K562 (cell line): ENCODE results near the gene IGFALS. TPM values are rescaled to one million over a fixed set of nuclear protein-coding genes. Genes with fewer than 3 reads are reported as not detected.

Experiments used
- BACH1 ChIP-seq: fragments of 200-800 bp; sonication (Bioruptor generic); IDR thresholded peaks from 2 replicates; pipeline ENCODE4 v1.6.1; 2016; ENCODE audit warnings: missing genetic modification characterization, missing compliant biosample characterization
- CBX3 ChIP-seq, 2 experiments: IDR thresholded peaks; 1 replicate in 1 of 2; 2 replicates in 1 of 2; pipeline ENCODE4 v1.6.1; 2012; ENCODE audit warnings: inconsistent platforms in 2 of 2, low read length in 2 of 2, borderline replicate concordance in 1 of 2, control low read depth in 1 of 2
- E2F4 ChIP-seq: sonication (generic); formaldehyde crosslinking; IDR thresholded peaks from 2 replicates; pipeline ENCODE4 v1.8.0; 2022; ENCODE audit warnings: mild to moderate bottlenecking, low read depth, missing genetic modification reagents
- E2F6 ChIP-seq, 2 experiments: IDR thresholded peaks; 2 replicates each; pipeline ENCODE4 v1.6.1; 2011; ENCODE audit warnings: borderline replicate concordance in 1 of 2, control low read depth in 1 of 2, low read depth in 1 of 2, low read length in 1 of 2, mild to moderate bottlenecking in 1 of 2, mixed read lengths in 1 of 2, moderate library complexity in 1 of 2; ENCODE audit not compliant: insufficient read depth in 1 of 2, insufficient read length in 1 of 2, poor library complexity in 1 of 2, severe bottlenecking in 1 of 2; ENCODE audit errors: extremely low read depth in 1 of 2
- GTF2E2 ChIP-seq: fragments of 200-800 bp; sonication (Bioruptor generic); IDR thresholded peaks from 2 replicates; pipeline ENCODE4 v1.6.1; 2016; ENCODE audit warnings: missing genetic modification characterization, missing compliant biosample characterization
- HMGXB4 ChIP-seq: sonication (generic); formaldehyde crosslinking; IDR thresholded peaks from 2 replicates; pipeline ENCODE4 v1.8.1; 2023; ENCODE audit warnings: mild to moderate bottlenecking, missing genetic modification reagents
- KLF13 ChIP-seq: fragments of 450-650 bp; IDR thresholded peaks from 2 replicates; pipeline ENCODE4 v1.6.1; 2016; ENCODE audit warnings: missing genetic modification characterization, low read depth, mild to moderate bottlenecking, missing compliant biosample characterization, moderate library complexity, borderline replicate concordance
- MAX ChIP-seq: sonication (generic); formaldehyde crosslinking; IDR thresholded peaks from 2 replicates; pipeline ENCODE4 v1.9.0; 2022; ENCODE audit warnings: mild to moderate bottlenecking, missing genetic modification reagents
- NR4A1 ChIP-seq, 2 experiments: fragments of 250-450 bp in 1 of 2; fragments of 450-650 bp in 1 of 2; sonication (Bioruptor Pico) in 1 of 2; IDR thresholded peaks; 2 replicates each; pipeline versions ENCODE4 v1.4.0 to v1.6.1; 2016 to 2020; ENCODE audit warnings: mild to moderate bottlenecking in 2 of 2, missing compliant biosample characterization in 1 of 2, missing genetic modification characterization in 1 of 2, moderate library complexity in 1 of 2
- SIN3A ChIP-seq, 2 experiments: fragments of 150-350 bp in 1 of 2; IDR thresholded peaks; 2 replicates each; pipeline ENCODE4 v1.6.1; 2011 to 2016; ENCODE audit warnings: borderline replicate concordance in 2 of 2, low read depth in 2 of 2, low read length in 2 of 2, mild to moderate bottlenecking in 2 of 2, moderate library complexity in 2 of 2; ENCODE audit not compliant: control insufficient read depth in 1 of 2
- TAF7 ChIP-seq: fragments of 450-650 bp; IDR thresholded peaks from 2 replicates; pipeline ENCODE4 v1.6.1; 2016; ENCODE audit warnings: missing genetic modification characterization, missing compliant biosample characterization
- UBTF ChIP-seq, 2 experiments: IDR thresholded peaks; 2 replicates each; pipeline ENCODE4 v1.6.1; 2012; ENCODE audit warnings: improper control_type of control experiment in 2 of 2, low read depth in 2 of 2, low read length in 2 of 2, borderline replicate concordance in 1 of 2
- USF2 ChIP-seq: sonication (generic); formaldehyde crosslinking; IDR thresholded peaks from 2 replicates; pipeline ENCODE4 v1.5.0; 2020; ENCODE audit warnings: missing genetic modification reagents
- XRCC4 ChIP-seq: IDR thresholded peaks from one replicate; pipeline ENCODE4 v1.6.1; 2011; ENCODE audit not compliant: insufficient read depth, insufficient read length; ENCODE audit errors: extremely low read depth
- ZNF165 ChIP-seq: fragments of 250-450 bp; sonication (Bioruptor Pico); IDR thresholded peaks from 2 replicates; pipeline ENCODE4 v1.4.0; 2020; ENCODE audit warnings: borderline replicate concordance
- ZNF764 ChIP-seq: fragments of 250-450 bp; sonication (Bioruptor Pico); IDR thresholded peaks from 2 replicates; pipeline ENCODE4 v1.4.0; 2020; ENCODE audit warnings: low read depth, mild to moderate bottlenecking, moderate library complexity
- polyA plus RNA-seq, 8 experiments: library from polyadenylated mRNA; depleted of rRNA in 4 of 8; stranded (reverse) in 5 of 8; unstranded in 3 of 8; fragments of >200 nt; fragmentation: Nextera tagmentation in 2 of 8; fragmentation: Illumina TruSeq in 1 of 8; extraction: Ambion mirVana in 2 of 8; extraction: Trizol in 1 of 8; gene quantifications; 2 replicates each; pipeline versions ENCODE4 v1.2.1 to v1.2.3, GENCODE V29; 2011 to 2014; ENCODE audit warnings: inconsistent platforms in 1 of 8, missing spikeins in 1 of 8
- total RNA-seq, 7 experiments: library from RNA; depleted of rRNA in 6 of 7; stranded (reverse); fragments of >200 nt in 6 of 7; fragmentation: Illumina TruSeq in 2 of 7; extraction: Trizol in 2 of 7; gene quantifications; 2 replicates each; pipeline versions ENCODE4 v1.2.1 to v1.2.3, GENCODE V29; 2011 to 2021; ENCODE audit warnings: low replicate concordance in 1 of 7

Gene IGFALS
- total and polyA plus RNA-seq, 9 of the 15 experiments (the other 6 are each of a cell fraction or from before 2014, with no cell fraction given) = not detected

GRCh38 chr16:1772908-1773702, 20.4 kb downstream of the IGFALS start, which contains the start of gene MRPS34 (continued):
- TF ChIP-seq CBX3 (IDR thresholded peaks at IDR 0.05; ENCODE audit: borderline replicate concordance in 1 of 2, low read length in 2 of 2) (peak in 1 of 2 experiments; percentile 48; a peak in 1 of 3 replicates), ZNF165 (CRISPR knock-in tag) (no peak), XRCC4 (no peak), TAF7 (tag) (peak; percentile 82), GTF2E2 (peak; percentile 69; the same call in 1 of the 2 replicates), MAX (peak; percentile 90), SIN3A (IDR thresholded peaks at IDR 0.05; ENCODE audit: borderline replicate concordance in 2 of 2, control insufficient read depth in 1 of 2, low read depth in 2 of 2, low read length in 2 of 2) (peak; percentile 81 to 85; a peak in 3 of 4 replicates), E2F6 (IDR thresholded peaks at IDR 0.05; ENCODE audit: borderline replicate concordance in 1 of 2, extremely low read depth in 1 of 2, insufficient read depth in 1 of 2, insufficient read length in 1 of 2, low read depth in 1 of 2, low read length in 1 of 2, poor library complexity in 1 of 2, severe bottlenecking in 1 of 2) (peak; percentile 76 to 97), BACH1 (tag) (no peak), ZNF764 (no peak), KLF13 (peak; percentile 86), USF2 (CRISPR knock-in tag) (no peak), NR4A1 (CRISPR knock-in tag; IDR thresholded peaks at IDR 0.05) (peak; percentile 59; the same call in 1 of the 2 replicates), NR4A1 (tag; IDR thresholded peaks at IDR 0.05) (0 out of 2 replicates have a peak, but pooled peaks have one; percentile 51), E2F4 (CRISPR knock-in tag) (peak; percentile 81; the same call in 1 of the 2 replicates), HMGXB4 (CRISPR knock-in tag) (peak; percentile 87; the same call in 1 of the 2 replicates), UBTF (IDR thresholded peaks at IDR 0.05; ENCODE audit: borderline replicate concordance in 1 of 2, low read depth in 2 of 2, low read length in 2 of 2) (peak; percentile 95 to 97)
